Trophoblast cell (in vitro differentiated cells and primary cell): ENCODE data around the gene LCE1E.

Experiments used
- DNase-seq, 2 donors: peaks; one replicate each; pipeline ENCODE4 v3.0.0-alpha.2; 2016
- H2AFZ ChIP-seq: 2 replicates; pipeline ENCODE4 v1.6.1; 2013; ENCODE audit warnings: low read length, moderate library complexity, mild to moderate bottlenecking; ENCODE audit not compliant: insufficient read depth, poor library complexity
- H2AK5ac ChIP-seq: 2 replicates; pipeline ENCODE4 v1.6.1; 2013; ENCODE audit warnings: mild to moderate bottlenecking, low read length
- H2BK120ac ChIP-seq: 2 replicates; pipeline ENCODE4 v1.6.1; 2013; ENCODE audit warnings: low read length, mild to moderate bottlenecking, moderate library complexity; ENCODE audit not compliant: insufficient read depth, poor library complexity
- H2BK12ac ChIP-seq: 2 replicates; pipeline ENCODE4 v1.6.1; 2013; ENCODE audit warnings: mild to moderate bottlenecking, low read length, moderate library complexity
- H2BK5ac ChIP-seq: 2 replicates; pipeline ENCODE4 v1.6.1; 2013; ENCODE audit warnings: low read length, low read depth, moderate library complexity, mild to moderate bottlenecking; ENCODE audit not compliant: poor library complexity
- H3K14ac ChIP-seq: 2 replicates; pipeline ENCODE4 v1.6.1; 2013; ENCODE audit warnings: mild to moderate bottlenecking, low read length
- H3K18ac ChIP-seq: 2 replicates; pipeline ENCODE4 v1.6.1; 2013; ENCODE audit warnings: mild to moderate bottlenecking, low read length
- H3K23ac ChIP-seq: 2 replicates; pipeline ENCODE4 v1.6.1; 2013; ENCODE audit warnings: low read length
- H3K27ac ChIP-seq: 2 replicates; pipeline ENCODE4 v1.5.1; 2013; ENCODE audit warnings: low read depth, mild to moderate bottlenecking, inconsistent platforms, low read length, moderate library complexity
- H3K27me3 ChIP-seq: 2 replicates; pipeline ENCODE4 v1.6.1; 2013; ENCODE audit warnings: inconsistent platforms, mild to moderate bottlenecking, low read length, moderate library complexity; ENCODE audit not compliant: insufficient read depth
- H3K36me3 ChIP-seq, 2 experiments: 1 replicate in 1 of 2; 2 replicates in 1 of 2; pipeline ENCODE4 v1.6.1; 2013; ENCODE audit warnings: low read length in 2 of 2, mild to moderate bottlenecking in 2 of 2, moderate library complexity in 1 of 2; ENCODE audit not compliant: insufficient read depth in 2 of 2, control insufficient read depth in 1 of 2
- H3K4ac ChIP-seq: 2 replicates; pipeline ENCODE4 v1.6.1; 2013; ENCODE audit warnings: low read depth, mild to moderate bottlenecking, low read length, moderate library complexity
- H3K4me1 ChIP-seq, 2 experiments: 1 replicate in 1 of 2; 2 replicates in 1 of 2; pipeline ENCODE4 v1.6.1; 2013; ENCODE audit warnings: low read length in 2 of 2, mild to moderate bottlenecking in 2 of 2, moderate library complexity in 1 of 2; ENCODE audit not compliant: insufficient read depth in 2 of 2, control insufficient read depth in 1 of 2
- H3K4me2 ChIP-seq: 2 replicates; pipeline ENCODE4 v1.6.1; 2013; ENCODE audit warnings: inconsistent platforms, mild to moderate bottlenecking, low read length, moderate library complexity
- H3K4me3 ChIP-seq: 2 replicates; pipeline ENCODE4 v1.5.1; 2013; ENCODE audit warnings: mild to moderate bottlenecking, low read depth, low read length, inconsistent platforms
- H3K79me1 ChIP-seq: one replicate; pipeline ENCODE4 v1.6.1; 2013; ENCODE audit warnings: low read length
- H3K79me2 ChIP-seq: 2 replicates; pipeline ENCODE4 v1.6.1; 2013; ENCODE audit warnings: low read length, mild to moderate bottlenecking; ENCODE audit not compliant: control insufficient read depth, insufficient read depth, poor library complexity
- H3K9ac ChIP-seq: 2 replicates; pipeline ENCODE4 v1.6.1; 2013; ENCODE audit warnings: mild to moderate bottlenecking, low read length
- H3K9me3 ChIP-seq: 2 replicates; pipeline ENCODE4 v1.6.1; 2013; ENCODE audit warnings: low read depth, mild to moderate bottlenecking, control low read depth, inconsistent platforms, low read length; ENCODE audit not compliant: insufficient read depth
- H4K12ac ChIP-seq: 2 replicates; pipeline ENCODE4 v1.6.1; 2013; ENCODE audit warnings: low read depth, mild to moderate bottlenecking, low read length, moderate library complexity
- H4K8ac ChIP-seq: 2 replicates; pipeline ENCODE4 v1.6.1; 2013; ENCODE audit warnings: low read depth, mild to moderate bottlenecking, low read length, moderate library complexity
- H4K91ac ChIP-seq: one replicate; pipeline ENCODE4 v1.6.1; 2013; ENCODE audit warnings: low read depth, mild to moderate bottlenecking, low read length, moderate library complexity
- WGBS: extraction: QIAGEN DNeasy Blood & Tissue Kit; methylation state at CpG from one replicate; pipeline ENCODE4 v1.1.7; 2013; ENCODE audit warnings: missing lambda C conversion rate; ENCODE audit not compliant: insufficient read length, insufficient coverage; ENCODE audit errors: extremely low coverage; 5-methylcytosine and 5-hydroxymethylcytosine counted together

LCE1E gene

GRCh38 chr1:152817309-152817708 lies 31.3 kb downstream of the LCE1E start:
- Histone ChIP-seq H3K23ac (no peak overlapping the region), H3K4ac (no peak overlapping the region), H2BK120ac (no peak overlapping the region), H3K18ac (no peak overlapping the region), H4K91ac (no peak overlapping the region), H4K12ac (no peak overlapping the region), H3K27ac (no peak overlapping the region), H2BK12ac (no peak overlapping the region), H2AK5ac (no peak overlapping the region), H3K27me3 (no peaks in the 10 kb centered on the region), H4K8ac (no peak overlapping the region), H2BK5ac (no peak overlapping the region), H3K4me3 (no peak overlapping the region), H3K4me1 (no peaks in the 10 kb centered on the region), H3K79me2 (no peaks in the 10 kb centered on the region), H3K4me2 (no peak overlapping the region), H3K36me3 (no peaks in the 10 kb centered on the region), H3K9me3 (peaks cover 10% of the 10 kb centered on the region), H3K79me1 (no peaks in the 10 kb centered on the region), H3K9ac (no peak overlapping the region), H3K14ac (no peak overlapping the region), H2AFZ (no peak overlapping the region)
- WGBS: no CpG with 5 or more reads among the region's 6 CpGs
- no peak for DNase-seq

DNA sequence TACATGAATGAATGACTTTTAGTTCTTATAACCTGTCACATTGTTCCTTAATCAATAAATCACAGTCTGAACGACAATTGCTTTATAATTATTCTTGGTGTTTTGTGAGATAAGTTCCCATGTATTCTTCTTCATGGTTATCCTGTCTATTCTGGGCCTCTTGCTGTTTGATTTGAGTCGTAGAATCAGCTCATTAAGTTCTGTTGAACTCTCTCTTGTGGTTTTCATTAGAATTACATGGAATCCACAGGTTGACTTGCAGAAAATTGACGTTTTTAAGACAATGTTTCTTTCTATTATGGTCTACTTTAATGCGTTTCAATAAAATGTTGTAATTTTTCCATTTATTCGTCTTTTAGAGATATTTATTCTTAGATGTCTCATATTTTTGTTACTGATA lies 37.2 kb downstream of the LCE1E start:
- no peak overlapping the region for H3K4ac ChIP-seq
- WGBS: no CpG with 5 or more reads among the region's 5 CpGs
- H4K91ac ChIP-seq: no peak overlapping the region
- no peak overlapping the region for H2AK5ac ChIP-seq
- no peak overlapping the region for H4K8ac ChIP-seq
- no peaks in the 10 kb centered on the region for H3K79me1 ChIP-seq
- no peak overlapping the region for H3K27ac ChIP-seq
- H3K27me3 ChIP-seq: no peaks in the 10 kb centered on the region
- no peak overlapping the region for H2BK120ac ChIP-seq
- no peak overlapping the region for H3K23ac ChIP-seq
- no peak overlapping the region for H2BK12ac ChIP-seq
- no peaks in the 10 kb centered on the region for H3K36me3 ChIP-seq
- H2AFZ ChIP-seq: no peak overlapping the region
- H3K4me3 ChIP-seq: no peak overlapping the region
- H3K4me1 ChIP-seq: no peaks in the 10 kb centered on the region
- H3K9ac ChIP-seq: no peak overlapping the region
- no peak overlapping the region for H4K12ac ChIP-seq
- H3K79me2 ChIP-seq: no peaks in the 10 kb centered on the region
- H3K4me2 ChIP-seq: no peak overlapping the region
- H2BK5ac ChIP-seq: no peak overlapping the region
- peaks cover 13% of the 10 kb centered on the region for H3K9me3 ChIP-seq
- H3K18ac ChIP-seq: no peak overlapping the region
- H3K14ac ChIP-seq: no peak overlapping the region
- no peak for DNase-seq

- peaks cover 8% of the 10 kb centered on the region for H3K9me3 ChIP-seq
- H2BK12ac ChIP-seq: no peak overlapping the region
- H4K91ac ChIP-seq: no peak overlapping the region
- no peak overlapping the region for H3K4ac ChIP-seq
- no peaks in the 10 kb centered on the region for H3K36me3 ChIP-seq
- no peak overlapping the region for H2AFZ ChIP-seq
- H2BK120ac ChIP-seq: no peak overlapping the region
- no peak overlapping the region for H3K4me3 ChIP-seq
- H3K79me2 ChIP-seq: no peaks in the 10 kb centered on the region
- H3K79me1 ChIP-seq: no peaks in the 10 kb centered on the region
- no peak overlapping the region for H4K12ac ChIP-seq
- no peak overlapping the region for H3K9ac ChIP-seq
- no peak for DNase-seq
- no peak overlapping the region for H2BK5ac ChIP-seq
- H2AK5ac ChIP-seq: no peak overlapping the region
- H3K4me2 ChIP-seq: no peak overlapping the region
- H3K27ac ChIP-seq: no peak overlapping the region
- no peak overlapping the region for H3K18ac ChIP-seq
- no peaks in the 10 kb centered on the region for H3K4me1 ChIP-seq
- H3K23ac ChIP-seq: no peak overlapping the region
- no peak overlapping the region for H4K8ac ChIP-seq
- H3K14ac ChIP-seq: no peak overlapping the region
- no peaks in the 10 kb centered on the region for H3K27me3 ChIP-seq
Observed at GRCh38 chr1:152824964-152825363, 38.9 kb downstream of the LCE1E start.

DNA sequence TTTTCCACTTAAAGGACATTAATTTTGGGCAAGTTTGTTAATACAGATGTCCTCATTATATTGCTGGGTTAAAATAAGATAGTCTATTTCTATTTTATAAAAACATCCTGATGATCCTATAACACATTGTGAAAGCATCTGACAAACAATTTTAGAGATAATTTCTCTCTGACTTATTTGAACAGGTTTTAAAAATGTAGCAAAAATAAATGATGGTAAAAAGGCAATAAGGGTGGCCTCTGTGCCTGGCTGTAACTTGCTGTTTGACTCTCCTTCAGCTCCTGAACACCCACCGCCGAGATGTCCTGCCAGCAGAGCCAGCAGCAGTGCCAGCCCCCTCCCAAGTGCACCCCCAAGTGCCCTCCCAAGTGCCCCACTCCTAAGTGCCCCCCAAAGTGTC lies 41.1 kb downstream of the LCE1E start, which contains the start of gene LCE1A:
Gene LCE1A, plus strand, starts transcription at position 301 of the 400 bp plus-strand sequence. Its CDS starts 0 bp downstream, at position 301.
- Histone ChIP-seq H2AK5ac (no peak within 1 kb of the TSS), H2BK5ac (no peak within 1 kb of the TSS), H3K4ac (no peak within 1 kb of the TSS), H3K14ac (no peak within 1 kb of the TSS), H3K9me3 (peaks cover 10% of the 10 kb centered on the region), H3K4me2 (no peak within 1 kb of the TSS), H4K91ac (no peak within 1 kb of the TSS), H3K18ac (no peak within 1 kb of the TSS), H3K27ac (no peak within 1 kb of the TSS), H3K79me2 (no peaks in the 10 kb centered on the region), H4K8ac (no peak within 1 kb of the TSS), H2BK120ac (no peak within 1 kb of the TSS), H3K4me1 (no peaks in the 10 kb centered on the region), H3K23ac (no peak within 1 kb of the TSS), H3K27me3 (no peaks in the 10 kb centered on the region), H2AFZ (no peak within 1 kb of the TSS), H3K4me3 (no peak within 1 kb of the TSS), H4K12ac (no peak within 1 kb of the TSS), H2BK12ac (no peak within 1 kb of the TSS), H3K36me3 (no peaks in the 10 kb centered on the region), H3K79me1 (no peaks in the 10 kb centered on the region), H3K9ac (no peak within 1 kb of the TSS)
- no peak for DNase-seq
- no CpG with 5 or more reads among the region's 2 CpGs for WGBS
